Measurements from ENCODE around the gene TUFT1.
"Not testable (repeated sequence)": the region's sequence is repeated elsewhere in the genome, so short reads cannot be mapped to it uniquely, and the experiment has no call there.

The TUFT1 gene

DNA sequence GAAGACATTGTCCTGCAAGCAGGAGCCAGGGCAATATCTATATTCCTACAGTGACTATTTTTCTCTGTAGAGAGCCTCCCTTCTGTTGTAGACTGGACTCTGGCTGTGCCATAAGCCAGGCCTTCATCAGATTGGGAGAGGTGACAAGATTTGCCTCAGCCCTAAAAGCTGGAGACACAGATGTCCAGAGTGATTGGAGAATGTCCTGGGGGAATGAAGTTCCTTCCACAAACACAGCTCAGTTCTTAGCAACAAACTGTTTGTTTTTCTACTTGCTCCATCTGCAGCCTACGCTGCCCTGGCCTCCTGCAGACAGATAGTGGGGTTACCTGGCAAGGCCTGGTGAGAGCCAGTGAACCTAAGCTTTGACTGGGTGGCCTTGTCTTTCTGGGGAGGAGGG is 41.8 kb downstream of the TUFT1 start:
- no peak for DNase-seq

DNA sequence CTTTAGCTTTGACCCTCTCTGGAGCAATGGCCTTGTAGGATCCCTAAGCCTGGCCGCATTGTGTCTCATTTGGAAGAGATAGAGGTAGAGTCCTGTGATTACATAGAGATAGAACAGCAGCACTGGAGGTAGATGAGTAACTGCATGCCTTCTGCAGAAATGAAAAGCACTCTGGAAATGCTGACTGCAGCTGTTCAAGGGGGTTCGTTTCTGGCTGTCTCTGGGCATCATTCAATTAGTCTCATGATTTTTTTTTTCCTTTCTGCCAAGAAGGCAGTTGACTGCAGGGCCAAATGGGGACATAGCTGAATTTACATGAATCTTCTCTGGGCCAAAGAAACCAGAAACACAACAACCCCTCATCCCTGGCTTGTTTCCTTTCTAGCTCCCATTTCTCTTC is 43.7 kb downstream of the TUFT1 start:
- no peak for DNase-seq

DNA sequence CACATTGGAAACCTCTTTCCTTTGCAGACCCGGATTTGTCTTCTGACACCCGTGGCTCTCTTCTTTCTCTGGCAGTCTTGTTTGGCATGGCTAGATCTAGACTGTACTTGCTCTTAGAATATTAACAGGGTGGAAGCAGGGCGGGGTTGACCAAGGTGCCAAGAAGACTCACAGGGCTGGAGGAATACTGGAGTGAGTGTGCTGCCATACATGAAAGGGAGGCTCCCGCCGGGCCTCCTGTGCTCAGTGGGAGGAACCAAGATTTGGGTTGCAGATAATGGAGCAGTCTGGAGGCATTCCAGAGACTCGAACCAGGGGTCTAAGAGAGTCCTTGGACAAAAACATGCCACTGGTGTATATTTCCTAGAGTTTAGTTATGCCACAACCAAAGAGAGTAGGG is 44.2 kb downstream of the TUFT1 start:
- DNase-seq = no peak

DNA sequence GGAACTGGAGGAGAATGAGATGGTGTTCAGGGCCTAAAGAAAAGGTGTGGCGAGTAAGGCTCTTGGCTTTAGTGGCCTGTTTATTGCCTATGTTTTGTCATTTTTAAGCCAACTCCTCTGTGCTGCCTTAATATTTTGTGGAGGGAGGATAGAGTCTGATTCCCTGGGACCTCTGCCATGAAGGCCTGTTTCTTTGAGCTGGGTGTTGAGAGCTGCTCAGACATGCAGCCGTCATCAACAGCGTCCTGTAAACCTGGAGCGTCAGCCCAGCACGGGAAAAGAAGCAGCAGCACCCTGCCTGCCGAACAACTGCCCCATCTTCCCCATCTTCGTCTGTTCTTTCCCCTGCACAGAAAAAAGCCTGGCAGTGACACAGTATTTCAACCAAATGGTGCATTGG is 44.7 kb downstream of the TUFT1 start:
- no peak for DNase-seq

DNA sequence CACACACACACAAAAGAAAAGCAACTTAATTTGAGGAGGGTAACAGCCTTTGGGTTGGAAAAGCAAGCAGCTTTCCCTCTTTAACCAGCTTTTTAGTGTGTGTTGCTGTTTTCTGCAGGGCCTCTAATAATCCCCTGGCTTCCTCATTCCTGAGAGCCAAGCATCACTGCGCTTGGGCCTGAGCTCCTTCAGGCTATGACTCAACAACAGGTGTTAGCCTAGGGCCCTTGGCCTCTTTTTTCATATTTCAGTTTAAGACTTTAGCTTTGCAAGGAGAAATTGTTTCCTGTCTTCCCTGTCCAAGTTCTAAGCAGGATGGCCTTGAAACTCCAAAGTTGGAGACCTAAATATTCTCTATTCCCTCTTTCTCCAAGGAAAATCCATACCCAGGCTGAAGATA is 45.5 kb downstream of the TUFT1 start:
- peak; percentile 72 for DNase-seq

DNA sequence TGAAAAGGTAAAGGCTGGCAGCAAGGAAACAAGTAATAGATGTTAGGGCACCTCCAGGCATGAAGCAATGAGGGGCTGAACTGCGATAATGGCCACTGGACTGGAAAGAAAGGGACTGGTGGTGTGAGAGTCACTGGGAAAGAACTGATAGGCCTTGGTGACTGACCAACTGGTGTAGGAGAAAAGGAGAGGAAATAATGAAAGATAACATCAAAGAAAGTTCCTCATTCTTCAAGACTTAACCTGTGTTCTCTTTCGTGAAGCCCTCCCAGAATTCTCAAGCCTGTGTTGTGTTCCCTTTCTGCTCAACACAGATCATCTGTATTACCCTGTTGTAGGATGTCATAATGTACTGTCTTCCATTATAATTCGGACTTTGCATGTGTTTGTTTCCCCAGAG is 50.9 kb downstream of the TUFT1 start:
- DNase-seq = no peak

DNA sequence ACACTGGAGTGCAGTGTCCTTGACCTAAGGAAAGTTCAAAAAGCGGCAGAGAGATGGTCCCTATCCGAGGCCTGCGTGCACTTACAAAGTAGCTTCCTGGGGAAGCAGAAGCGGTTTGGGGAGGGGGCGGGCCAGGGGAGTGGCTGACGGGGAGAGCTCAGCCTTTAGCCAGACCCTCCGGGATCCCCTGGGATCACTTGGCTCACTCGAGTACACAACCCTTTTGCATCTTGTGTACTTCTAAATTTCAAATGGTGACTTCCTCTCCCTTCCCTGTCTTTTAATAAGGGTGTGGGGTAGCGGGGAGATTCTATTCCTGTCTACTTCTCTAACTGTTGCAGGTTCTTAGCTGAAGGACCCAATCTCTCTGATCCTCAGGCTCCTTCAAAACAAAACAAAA is 53.6 kb downstream of the TUFT1 start:
- DNase-seq = no peak

DNA sequence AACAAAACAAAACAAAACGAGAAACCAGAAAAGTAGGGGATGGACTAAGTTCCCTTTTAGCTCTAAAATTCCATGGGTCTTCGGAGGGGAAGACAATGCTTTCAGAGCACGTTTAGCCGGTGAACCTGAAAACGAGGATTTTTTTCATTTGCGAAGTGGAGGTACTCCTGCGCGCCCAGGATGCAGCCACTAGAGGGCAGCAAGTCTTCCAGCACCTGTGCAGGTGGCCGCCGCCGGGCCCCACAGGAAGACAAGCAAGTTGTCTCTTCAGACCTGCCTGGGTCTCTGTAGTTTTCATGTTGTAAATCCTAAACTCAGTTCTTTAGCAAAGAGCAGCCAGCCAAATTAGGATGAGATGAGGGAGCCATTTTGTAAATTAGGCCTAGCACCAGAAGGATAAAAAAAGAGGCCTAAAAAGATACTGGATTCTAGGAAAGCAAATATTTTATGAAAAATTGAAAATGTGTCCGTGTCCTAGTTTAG is 54.1 kb downstream of the TUFT1 start:
- peak; percentile 47 for DNase-seq

DNA sequence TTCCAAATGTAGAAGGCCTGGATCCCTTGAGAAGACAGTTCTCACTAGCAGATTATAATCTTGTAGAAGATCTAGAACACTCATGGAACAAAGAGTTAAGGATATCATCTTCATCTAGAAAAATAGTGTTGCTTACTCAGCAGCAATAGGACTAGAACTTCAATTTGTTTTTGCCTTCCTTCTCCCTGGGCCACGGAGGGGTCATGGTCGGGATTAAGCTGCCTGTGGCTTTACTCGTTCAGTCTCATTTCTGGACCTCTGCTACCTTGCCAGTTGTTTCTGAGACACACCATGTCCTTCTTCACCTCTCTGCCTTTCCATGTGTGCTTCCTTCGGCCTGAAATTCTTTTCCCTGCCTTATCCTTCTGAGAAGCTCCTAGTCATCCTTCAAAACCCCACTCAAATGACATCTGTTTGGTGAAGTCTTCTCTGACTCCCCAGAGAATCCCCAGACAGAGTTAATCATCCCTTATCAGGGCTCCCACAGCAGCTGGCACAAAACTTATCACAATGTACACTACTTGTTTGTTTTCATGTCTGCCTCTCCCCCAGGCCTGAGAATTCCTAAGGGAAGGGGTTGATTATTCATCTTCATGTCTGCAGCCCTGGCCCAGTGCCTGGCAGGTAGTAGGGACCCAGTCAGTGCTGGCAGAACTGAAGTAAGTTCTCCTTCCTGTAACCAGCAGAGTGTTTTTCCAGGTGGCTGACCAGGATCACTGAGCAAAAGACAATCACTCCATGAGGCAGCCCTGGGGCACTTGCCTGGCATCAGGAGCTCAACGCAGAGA is 56.3 kb downstream of the TUFT1 start:
- DNase-seq = peak; percentile 25

DNA sequence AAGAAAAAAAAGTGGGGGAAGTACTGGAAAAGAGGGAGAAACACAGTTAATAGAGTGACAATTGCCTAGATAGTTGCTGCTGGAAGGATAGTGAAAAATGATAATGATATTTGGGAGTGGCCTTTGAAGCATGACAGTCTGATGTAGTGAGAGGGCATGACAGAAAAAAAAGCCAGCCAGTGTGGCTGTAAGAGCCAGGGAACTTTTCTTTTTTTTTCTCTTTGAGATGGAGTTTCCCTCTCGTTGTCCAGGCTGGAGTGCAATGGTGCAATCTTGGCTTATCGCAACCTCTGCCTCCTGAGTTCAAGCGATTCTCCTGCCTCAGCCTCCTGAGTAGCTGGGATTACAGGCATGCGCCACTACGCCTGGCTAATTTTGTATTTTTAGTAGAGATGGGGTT is 62.4 kb downstream of the TUFT1 start:
- not testable (repeated sequence) for DNase-seq

DNA sequence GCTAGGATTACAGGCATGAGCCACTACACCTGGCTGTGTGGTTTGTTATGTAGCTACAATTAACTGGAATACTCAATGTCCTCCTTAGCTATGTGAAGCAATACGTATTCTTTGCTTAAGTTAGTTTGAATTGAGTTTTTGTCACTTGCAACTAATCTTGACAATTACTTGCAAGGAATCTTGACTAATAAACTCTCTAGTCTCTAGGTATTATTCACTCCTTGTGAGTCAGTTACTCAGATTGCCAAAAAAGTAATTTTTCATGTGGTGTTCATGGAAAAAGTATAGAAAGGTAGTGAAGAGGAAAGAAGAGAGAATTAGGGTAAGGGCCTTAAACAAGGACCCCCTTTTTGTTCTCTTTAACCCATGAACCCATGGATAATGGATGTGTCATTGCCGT is 64.2 kb downstream of the TUFT1 start:
- no peak for DNase-seq

DNA sequence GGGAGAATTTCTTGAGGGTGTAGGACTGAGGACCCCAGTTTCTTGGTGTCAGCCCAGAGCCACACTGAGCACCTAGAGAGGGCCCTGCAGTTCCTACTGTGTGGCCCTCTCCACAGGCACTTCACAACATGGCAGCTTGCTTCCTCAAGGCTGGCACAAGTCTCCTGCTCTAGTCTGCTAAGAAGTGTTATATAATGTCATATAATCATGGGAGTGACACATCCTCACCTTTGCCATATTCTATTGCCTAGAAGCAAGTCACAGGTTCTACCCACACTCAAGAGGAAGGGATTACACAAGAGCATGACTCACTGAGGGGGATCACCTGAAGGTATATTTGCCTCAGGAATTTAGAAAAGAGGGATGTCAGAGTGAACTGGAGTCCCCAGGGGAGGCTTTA is 66.3 kb downstream of the TUFT1 start:
- DNase-seq = peak; percentile 18

DNA sequence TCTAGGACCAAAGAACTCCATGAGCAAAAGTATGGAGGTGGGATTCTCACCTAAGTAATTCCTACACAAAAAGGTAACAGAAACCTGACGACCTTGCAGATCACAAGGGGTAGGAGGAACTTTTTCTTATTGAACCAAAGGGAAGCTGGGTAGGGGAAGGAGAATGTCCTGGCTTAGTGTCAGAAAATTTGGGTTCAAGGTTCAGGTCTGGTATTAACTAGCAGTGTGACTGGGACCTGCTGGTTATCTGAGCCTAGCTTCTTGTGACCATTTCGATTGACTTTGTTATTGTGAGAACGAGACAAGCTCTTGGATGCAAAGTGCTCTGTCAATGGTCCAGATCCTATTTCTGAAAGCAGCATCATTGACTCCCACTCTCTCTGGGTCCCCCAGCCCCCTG is 66.7 kb downstream of the TUFT1 start:
- no peak for DNase-seq

DNA sequence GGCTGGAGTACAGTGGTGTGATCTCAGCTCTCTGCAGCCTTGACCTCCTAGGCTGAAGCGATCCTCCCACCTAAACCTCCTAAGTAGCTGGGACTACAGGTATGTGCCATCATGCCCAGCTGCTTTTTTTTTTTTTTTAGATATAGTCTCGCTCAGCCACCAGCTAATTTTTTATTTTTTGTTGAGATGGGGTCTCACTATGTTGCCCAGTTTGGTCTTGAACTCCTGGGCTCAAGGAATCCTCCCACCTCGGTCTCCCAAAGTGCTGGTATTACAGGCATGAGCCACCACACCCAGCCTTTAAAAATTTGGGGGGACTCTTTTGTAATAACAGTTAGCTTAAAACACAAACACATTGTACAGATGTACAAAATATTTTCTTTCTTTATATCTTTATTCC is 70.0 kb downstream of the TUFT1 start:
- no peak for DNase-seq

DNA sequence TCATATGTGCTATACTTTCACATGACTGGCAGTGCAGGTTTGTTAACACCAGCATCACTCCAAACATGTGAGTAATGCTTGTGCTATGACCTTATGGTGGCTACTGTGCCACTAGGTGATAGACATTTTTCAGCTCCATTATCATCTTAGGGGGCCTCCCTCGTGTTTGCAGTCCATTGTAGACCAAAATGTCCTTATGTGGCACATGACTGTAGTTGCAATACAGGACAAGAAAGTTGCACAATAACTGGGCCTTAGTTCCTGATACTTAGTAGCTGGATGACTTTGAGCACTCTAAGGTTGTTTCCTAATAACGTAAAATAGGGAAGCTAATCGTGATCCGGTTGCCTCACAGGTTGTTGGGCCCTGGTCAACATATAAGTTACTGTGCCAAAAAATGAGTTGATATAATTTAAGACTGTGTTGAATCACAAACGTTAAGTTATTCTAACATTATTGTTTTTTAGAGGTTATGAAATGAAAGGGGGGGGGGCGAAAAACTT is 71.2 kb downstream of the TUFT1 start:
- DNase-seq = peak; percentile 46

DNA sequence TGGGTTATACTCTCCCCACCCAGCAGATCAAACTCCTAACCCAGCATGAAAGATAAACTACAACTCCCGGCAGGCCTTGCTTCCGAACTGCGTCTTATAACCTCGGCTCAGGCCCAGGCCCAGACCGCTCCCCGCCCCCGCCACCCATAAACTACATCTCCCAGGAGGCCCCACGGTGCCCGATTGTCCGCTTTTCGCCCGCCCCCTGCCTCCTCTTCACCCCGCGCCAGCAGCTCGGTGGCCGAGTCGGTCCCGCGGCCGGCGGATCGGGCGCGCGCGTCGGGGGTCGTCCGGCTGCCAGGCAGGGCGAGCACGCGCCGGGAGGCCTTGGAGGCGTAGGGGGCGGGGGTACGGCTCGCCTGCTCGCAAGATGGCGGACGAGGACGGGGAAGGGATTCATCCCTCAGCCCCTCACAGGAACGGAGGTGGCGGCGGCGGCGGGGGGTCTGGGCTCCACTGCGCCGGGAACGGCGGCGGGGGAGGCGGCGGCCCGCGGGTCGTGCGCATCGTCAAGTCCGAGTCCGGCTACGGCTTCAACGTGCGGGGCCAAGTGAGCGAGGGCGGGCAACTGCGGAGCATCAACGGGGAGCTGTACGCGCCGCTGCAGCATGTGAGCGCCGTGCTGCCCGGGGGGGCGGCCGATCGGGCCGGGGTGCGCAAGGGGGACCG is 71.9 kb downstream of the TUFT1 start, which contains the start of gene SNX27:
SNX27 (plus strand) TSS at position 219 of the 669 bp plus-strand sequence; CDS start at position 371, 152 bp downstream.
- peak; percentile 93 for DNase-seq

DNA sequence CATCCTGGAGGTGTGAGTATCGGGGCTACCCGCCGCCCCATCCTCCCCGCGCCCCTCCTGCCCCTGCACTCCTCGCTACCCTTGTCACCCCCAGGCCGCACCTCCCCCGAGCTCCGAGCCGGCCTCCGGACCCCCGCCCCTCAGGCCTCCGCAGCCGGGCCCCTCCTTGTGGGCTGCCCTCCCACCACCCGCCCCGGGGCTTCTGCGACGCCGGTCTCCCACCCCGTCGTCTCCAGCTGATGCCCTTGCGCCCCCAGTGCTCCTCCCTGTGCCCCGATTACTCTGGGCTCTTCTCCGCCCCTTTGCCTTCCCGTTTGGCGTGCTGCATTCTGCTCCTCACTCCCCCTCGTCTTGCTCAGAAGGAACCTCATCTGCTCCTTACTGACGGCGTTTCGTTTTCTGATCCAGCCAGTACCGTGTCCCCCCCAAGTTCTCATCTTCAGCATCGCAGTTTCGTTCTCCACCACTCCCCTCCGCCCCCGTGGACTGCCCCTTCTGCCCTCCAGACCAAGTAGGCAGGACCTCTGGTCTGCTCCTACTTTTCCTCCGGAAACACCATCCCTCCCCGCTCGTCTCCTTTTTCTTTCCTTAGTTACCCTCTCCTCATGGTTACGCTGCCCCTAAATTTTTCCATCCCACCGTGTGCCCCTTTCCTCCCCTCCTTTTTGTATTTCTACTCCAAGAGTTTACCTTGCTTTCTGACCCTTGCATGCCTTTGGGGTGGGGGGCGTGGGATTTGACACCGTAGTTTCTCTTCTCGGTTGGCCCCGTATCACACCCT is 72.6 kb downstream of the TUFT1 start:
- peak; percentile 43 for DNase-seq

DNA sequence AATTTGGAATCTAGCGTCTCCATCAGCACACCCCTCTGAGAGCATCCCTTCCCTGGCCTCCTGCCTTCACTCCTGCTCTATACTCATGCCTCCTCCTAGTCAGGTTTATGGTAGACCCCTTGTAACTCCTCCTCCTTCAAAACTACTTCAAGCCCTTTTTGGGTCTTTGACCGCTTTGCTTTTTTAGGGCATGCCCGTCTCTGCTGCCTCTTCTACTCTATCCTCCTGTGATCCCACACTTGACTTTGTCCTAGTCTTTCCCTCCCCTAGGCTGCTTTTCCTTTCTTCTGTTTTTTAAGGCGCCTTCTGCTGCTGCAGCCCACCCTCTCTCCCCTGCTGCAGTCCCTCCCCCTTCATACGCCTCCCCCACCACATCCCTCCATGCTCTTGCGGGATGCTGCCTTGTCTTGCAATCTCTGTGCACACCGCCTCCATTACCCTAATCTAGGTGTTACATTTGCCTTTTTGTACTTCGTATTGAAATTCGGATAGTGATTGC is 73.2 kb downstream of the TUFT1 start:
- no peak for DNase-seq

DNA sequence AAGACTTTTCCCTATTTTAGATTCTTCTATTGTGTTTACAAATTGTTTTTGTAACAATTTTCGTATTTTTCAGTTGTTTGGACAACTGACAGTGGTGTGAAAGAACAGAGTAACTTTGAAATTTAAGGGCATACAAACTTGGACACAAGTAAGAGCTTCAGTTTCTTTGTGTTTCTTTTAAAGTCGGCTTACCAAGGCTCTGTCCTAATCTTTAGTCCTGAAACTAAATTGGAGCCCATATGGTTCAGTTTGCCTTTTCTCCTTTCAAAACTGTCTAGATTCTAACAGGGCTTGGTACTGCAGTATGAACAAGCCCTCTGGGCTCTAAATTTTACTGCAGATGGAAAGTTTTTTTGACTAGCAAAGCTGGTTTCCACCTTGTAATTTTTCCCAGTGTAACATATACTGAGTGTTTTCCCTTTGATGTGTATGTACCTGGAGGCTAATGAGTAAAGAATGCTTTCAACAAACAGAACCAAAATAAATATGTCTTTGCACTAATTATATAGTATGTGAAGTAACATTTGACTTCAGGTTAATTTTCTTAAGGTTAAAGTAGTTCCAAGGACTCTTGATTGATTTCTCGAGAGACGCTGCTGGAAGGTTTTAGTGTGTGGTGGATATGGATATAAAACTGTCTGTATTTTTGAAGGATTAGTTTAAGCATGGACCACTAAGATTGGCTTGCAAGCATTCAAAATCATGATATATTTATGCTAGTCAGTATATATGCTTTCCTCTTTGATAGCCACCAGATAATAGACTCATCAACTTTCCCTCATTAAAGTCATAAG is 75.8 kb downstream of the TUFT1 start:
- DNase-seq = no peak

DNA sequence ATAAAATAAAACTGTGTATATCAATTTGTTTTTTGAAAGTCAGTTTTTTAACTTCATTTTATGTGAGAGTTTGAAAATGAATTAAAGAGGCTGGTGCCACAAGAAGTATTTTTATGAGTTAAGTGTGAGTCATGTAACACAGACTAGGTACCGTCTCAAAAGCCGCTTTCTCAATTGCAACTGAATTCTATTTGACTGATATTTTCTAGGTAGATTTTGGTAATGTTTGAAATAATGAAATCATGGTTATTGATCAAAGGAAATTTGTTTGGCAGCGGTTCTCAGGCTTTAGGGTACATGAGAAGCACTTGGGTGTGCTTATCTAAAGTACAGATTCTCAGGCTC is 76.4 kb downstream of the TUFT1 start:
- DNase-seq = peak; percentile 36

DNA sequence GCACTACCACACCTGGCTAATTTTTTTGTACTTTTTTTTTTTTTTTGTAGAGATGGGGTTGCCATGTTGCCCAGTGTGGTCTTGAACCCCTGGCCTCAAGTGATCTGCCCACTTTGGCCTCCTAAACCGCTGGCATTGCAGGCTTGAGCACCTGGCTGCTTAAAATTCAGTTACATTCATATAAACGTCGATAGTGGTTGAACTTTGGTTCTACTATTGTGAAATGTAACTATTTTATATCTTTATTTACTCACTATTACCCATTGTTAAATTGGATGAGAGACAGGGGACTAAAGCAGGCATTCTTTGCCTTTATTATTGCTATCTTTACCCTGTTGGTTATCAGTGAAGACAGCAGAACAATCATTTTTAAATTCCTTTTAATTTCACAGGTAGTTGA is 77.9 kb downstream of the TUFT1 start:
- DNase-seq = no peak

DNA sequence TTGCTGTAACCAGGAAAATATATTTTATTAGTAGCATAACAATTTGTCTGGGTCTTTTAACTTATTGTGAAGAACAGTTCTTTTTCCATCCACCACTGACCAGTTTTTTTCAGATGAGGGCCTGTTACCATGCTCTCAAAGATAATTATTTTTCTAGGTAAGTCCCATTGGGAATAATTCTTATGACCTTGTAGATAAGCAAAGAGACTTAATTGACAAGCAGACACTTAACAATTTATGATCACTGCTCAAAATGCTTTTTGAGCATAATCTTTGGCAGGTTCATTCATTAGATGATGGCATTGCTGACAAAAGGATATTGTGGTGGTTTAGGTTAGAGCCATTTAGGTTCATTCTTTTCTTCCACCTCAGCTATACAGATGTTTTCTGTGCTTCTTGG is 78.4 kb downstream of the TUFT1 start:
- DNase-seq = no peak
